ENCODE results near the gene PPP3R1. TPM values are rescaled to one million over a fixed set of nuclear protein-coding genes. Genes with fewer than 3 reads are reported as not detected.
A peak's percentile ranks its signal among the peaks of the same experiment; 100 is the strongest.

Gene PPP3R1
- total RNA-seq, 2 experiments from 2014 or later, result 69.8 to 70.3 TPM

DNA sequence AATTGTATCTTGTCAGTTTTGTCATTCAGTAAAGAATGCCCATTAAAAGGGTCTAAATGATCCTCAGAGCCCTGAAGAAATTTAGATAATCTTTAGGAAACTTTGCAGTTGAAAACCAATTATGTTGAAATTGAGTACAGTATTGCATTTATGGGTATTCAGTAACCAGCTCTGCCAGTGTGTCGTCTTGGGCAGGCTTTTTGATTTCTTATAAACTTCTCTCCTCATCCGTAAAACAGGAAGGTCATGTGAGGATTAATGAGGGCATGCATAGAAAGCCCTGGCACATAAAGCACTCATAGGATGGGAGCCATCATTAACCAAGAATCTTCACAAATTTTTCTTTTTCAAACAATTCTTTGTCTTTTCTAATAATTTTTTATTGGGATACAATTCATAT is 79.8 kb downstream of the PPP3R1 start:
- peak overlapping the region; percentile 50 for H3K27ac Mint-ChIP-seq
- H3K36me3 Mint-ChIP-seq (ENCODE audit: low read depth), result peaks cover 49% of the 10 kb centered on the region
- POLR2A ChIA-PET, result interaction anchor here (1.1 kb wide), 1 partner anchor 15 kb away, joined by 5 read pairs; the partner anchor contains the start of gene PNO1
- no peaks in the 10 kb centered on the region for H3K9me3 Mint-ChIP-seq
- peaks cover 8% of the 10 kb centered on the region for H3K4me1 Mint-ChIP-seq (ENCODE audit: low read depth)
- TF ChIP-seq, protein P1, sequence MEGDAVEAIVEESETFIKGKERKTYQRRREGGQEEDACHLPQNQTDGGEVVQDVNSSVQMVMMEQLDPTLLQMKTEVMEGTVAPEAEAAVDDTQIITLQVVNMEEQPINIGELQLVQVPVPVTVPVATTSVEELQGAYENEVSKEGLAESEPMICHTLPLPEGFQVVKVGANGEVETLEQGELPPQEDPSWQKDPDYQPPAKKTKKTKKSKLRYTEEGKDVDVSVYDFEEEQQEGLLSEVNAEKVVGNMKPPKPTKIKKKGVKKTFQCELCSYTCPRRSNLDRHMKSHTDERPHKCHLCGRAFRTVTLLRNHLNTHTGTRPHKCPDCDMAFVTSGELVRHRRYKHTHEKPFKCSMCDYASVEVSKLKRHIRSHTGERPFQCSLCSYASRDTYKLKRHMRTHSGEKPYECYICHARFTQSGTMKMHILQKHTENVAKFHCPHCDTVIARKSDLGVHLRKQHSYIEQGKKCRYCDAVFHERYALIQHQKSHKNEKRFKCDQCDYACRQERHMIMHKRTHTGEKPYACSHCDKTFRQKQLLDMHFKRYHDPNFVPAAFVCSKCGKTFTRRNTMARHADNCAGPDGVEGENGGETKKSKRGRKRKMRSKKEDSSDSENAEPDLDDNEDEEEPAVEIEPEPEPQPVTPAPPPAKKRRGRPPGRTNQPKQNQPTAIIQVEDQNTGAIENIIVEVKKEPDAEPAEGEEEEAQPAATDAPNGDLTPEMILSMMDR (IDR thresholded peaks at IDR 0.05), result no peak
- no peak for ATAC-seq (ENCODE audit: poor library complexity)
- H3K27me3 Mint-ChIP-seq, result no peaks in the 10 kb centered on the region
- peaks cover 65% of the 10 kb centered on the region for H3K36me3 ChIP-seq (ENCODE audit: insufficient read depth, low read length)
- H3K9me3 ChIP-seq (ENCODE audit: control insufficient read depth in 1 of 2, insufficient read depth in 1 of 2, low read length in 2 of 2), result no peaks in the 10 kb centered on the region
- no peak overlapping the region for H3K27ac ChIP-seq (ENCODE audit: low read depth in 1 of 2, low read length in 2 of 2)
- intact Hi-C loops (cut with DNase I, micrococcal nuclease), result no loop called here
- no peak overlapping the region for H3K4me3 ChIP-seq (ENCODE audit: low read length)
- H3K4me1 ChIP-seq (ENCODE audit: insufficient read depth, low read length), result no peaks in the 10 kb centered on the region
- H3K27me3 ChIP-seq (ENCODE audit: control insufficient read depth in 1 of 2, insufficient read depth in 2 of 2, low read length in 2 of 2), result no peaks in the 10 kb centered on the region
- no peak overlapping the region for H3K4me3 Mint-ChIP-seq
- CTCF ChIA-PET, result no interaction called here
- no peak for DNase-seq

DNA sequence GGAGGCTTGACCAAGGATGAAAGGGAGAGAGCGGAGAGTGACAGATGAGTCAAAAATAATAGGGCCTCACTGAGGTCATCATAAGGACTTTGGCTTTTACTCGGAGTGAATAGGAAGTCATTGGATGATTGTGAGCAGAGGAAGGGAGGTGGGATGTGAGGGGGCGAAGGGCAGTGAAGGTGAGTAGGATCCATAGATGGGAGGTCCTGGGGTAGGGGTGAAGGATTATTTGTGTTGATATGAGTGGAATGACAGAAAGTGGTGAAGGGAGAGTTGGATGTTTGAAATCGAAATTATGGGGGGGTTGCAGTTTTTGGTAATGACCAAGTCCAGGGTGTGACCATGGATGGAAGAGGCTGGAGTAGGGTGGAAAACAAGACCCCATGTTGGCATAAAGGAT is 80.6 kb downstream of the PPP3R1 start:
- no peak for DNase-seq
- H3K4me3 Mint-ChIP-seq, result no peak overlapping the region
- no peaks in the 10 kb centered on the region for H3K9me3 ChIP-seq (ENCODE audit: control insufficient read depth in 1 of 2, insufficient read depth in 1 of 2, low read length in 2 of 2)
- peaks cover 10% of the 10 kb centered on the region for H3K4me1 Mint-ChIP-seq (ENCODE audit: low read depth)
- H3K9me3 Mint-ChIP-seq, result no peaks in the 10 kb centered on the region
- TF ChIP-seq, protein P1 (IDR thresholded peaks at IDR 0.05), result no peak
- peaks cover 66% of the 10 kb centered on the region for H3K36me3 ChIP-seq (ENCODE audit: insufficient read depth, low read length)
- ChIA-PET POLR2A (no interaction called here), CTCF (no interaction called here)
- no peaks in the 10 kb centered on the region for H3K27me3 ChIP-seq (ENCODE audit: control insufficient read depth in 1 of 2, insufficient read depth in 2 of 2, low read length in 2 of 2)
- H3K27ac ChIP-seq (ENCODE audit: low read depth in 1 of 2, low read length in 2 of 2), result no peak overlapping the region
- H3K27ac Mint-ChIP-seq, result no peak overlapping the region
- H3K27me3 Mint-ChIP-seq, result no peaks in the 10 kb centered on the region
- no peak overlapping the region for H3K4me3 ChIP-seq (ENCODE audit: low read length)
- no peak for ATAC-seq (ENCODE audit: poor library complexity)
- intact Hi-C loops (cut with DNase I, micrococcal nuclease), result no loop called here
- H3K4me1 ChIP-seq (ENCODE audit: insufficient read depth, low read length), result no peaks in the 10 kb centered on the region
- H3K36me3 Mint-ChIP-seq (ENCODE audit: low read depth), result peaks cover 49% of the 10 kb centered on the region

DNA sequence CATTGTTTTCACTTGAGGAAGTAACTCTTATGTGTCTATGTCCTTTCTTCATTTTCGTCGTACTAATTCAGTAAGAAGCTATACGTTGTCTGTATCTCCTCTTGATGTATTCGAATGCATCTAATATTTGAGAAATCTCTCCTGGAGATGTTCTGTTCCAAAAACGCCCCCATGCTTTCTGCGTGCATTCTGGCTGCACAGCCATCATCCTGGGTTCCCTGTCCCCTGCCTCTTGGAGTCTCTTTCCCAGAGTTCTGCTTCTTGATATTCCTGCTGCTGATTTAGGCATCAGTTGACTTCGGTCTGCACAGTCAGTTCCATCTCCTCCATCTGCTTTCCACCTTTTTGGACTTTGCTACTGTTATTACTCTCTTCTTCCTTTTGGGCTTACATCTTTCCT is 81.2 kb downstream of the PPP3R1 start:
- Mint-ChIP-seq H3K9me3 (no peaks in the 10 kb centered on the region), H3K4me3 (no peak overlapping the region), H3K27ac (no peak overlapping the region), H3K36me3 (ENCODE audit: low read depth) (peaks cover 49% of the 10 kb centered on the region), H3K4me1 (ENCODE audit: low read depth) (peaks cover 14% of the 10 kb centered on the region), H3K27me3 (no peaks in the 10 kb centered on the region)
- Histone ChIP-seq H3K27ac (ENCODE audit: low read depth in 1 of 2, low read length in 2 of 2) (no peak overlapping the region), H3K4me3 (ENCODE audit: low read length) (no peak overlapping the region), H3K36me3 (ENCODE audit: insufficient read depth, low read length) (peaks cover 65% of the 10 kb centered on the region), H3K4me1 (ENCODE audit: insufficient read depth, low read length) (no peaks in the 10 kb centered on the region), H3K9me3 (ENCODE audit: control insufficient read depth in 1 of 2, insufficient read depth in 1 of 2, low read length in 2 of 2) (no peaks in the 10 kb centered on the region), H3K27me3 (ENCODE audit: control insufficient read depth in 1 of 2, insufficient read depth in 2 of 2, low read length in 2 of 2) (no peaks in the 10 kb centered on the region)
- POLR2A ChIA-PET, result no interaction called here
- no peak for DNase-seq
- intact Hi-C loops (cut with DNase I, micrococcal nuclease), result no loop called here
- no peak for ATAC-seq (ENCODE audit: poor library complexity)
- TF ChIP-seq, protein P1 (IDR thresholded peaks at IDR 0.05), result no peak
- CTCF ChIA-PET, result no interaction called here

All from CD4-positive, alpha-beta T cell (primary cell).